Kidney (tissue), 14 donors: ENCODE measurements around the gene CRTAC1. TPM values are rescaled to one million over a fixed set of nuclear protein-coding genes. Genes with fewer than 3 reads are reported as not detected.

ENCODE experiments used
- DNase-seq, 5 donors: peaks; one replicate each; pipeline ENCODE4 v3.0.0-alpha.2; 2013 to 2020
- FAIRE-seq: peaks from 2 replicates; lab custom pipeline; 2012; peaks lifted over from hg19 to GRCh38; lab: Jason Lieb, UNC
- H3K27ac ChIP-seq, 2 donors: one replicate each; pipeline ENCODE4 v1.7.0; 2013; ENCODE audit warnings: low read depth in 2 of 2, low read length in 2 of 2, inconsistent platforms in 1 of 2
- H3K27me3 ChIP-seq: one replicate; pipeline ENCODE4 v1.7.1; 2013; ENCODE audit warnings: low read length, inconsistent platforms; ENCODE audit not compliant: control insufficient read depth, insufficient read depth
- H3K36me3 ChIP-seq, 3 donors: one replicate each; pipeline versions ENCODE4 v1.7.0 to v1.7.1; 2013; ENCODE audit warnings: low read length in 3 of 3, control low read depth in 1 of 3, inconsistent platforms in 1 of 3; ENCODE audit not compliant: insufficient read depth in 3 of 3, control insufficient read depth in 2 of 3
- H3K4me1 ChIP-seq, 3 donors: one replicate each; pipeline versions ENCODE4 v1.7.0 to v1.7.1; 2013; ENCODE audit warnings: low read length in 3 of 3, inconsistent platforms in 1 of 3, low read depth in 1 of 3; ENCODE audit not compliant: control insufficient read depth in 2 of 3, insufficient read depth in 2 of 3
- H3K4me3 ChIP-seq, 3 donors: one replicate each; pipeline versions ENCODE4 v1.7.0 to v1.8.1; 2013; ENCODE audit warnings: low read length in 3 of 3, control low read depth in 1 of 3, inconsistent platforms in 1 of 3
- H3K9ac ChIP-seq, 3 donors: one replicate each; pipeline versions ENCODE4 v1.7.0 to v1.7.1; 2013; ENCODE audit warnings: low read length in 3 of 3, control low read depth in 1 of 3, inconsistent platforms in 1 of 3
- H3K9me3 ChIP-seq, 3 donors: one replicate each; pipeline versions ENCODE4 v1.7.0 to v1.7.1; 2013; ENCODE audit warnings: low read length in 3 of 3, control low read depth in 1 of 3, inconsistent platforms in 1 of 3; ENCODE audit not compliant: control insufficient read depth in 2 of 3, insufficient read depth in 1 of 3
- CTCF ChIP-seq: IDR thresholded peaks from 3 replicates; pipeline ENCODE4 v1.5.1; 2012; ENCODE audit warnings: mild to moderate bottlenecking, moderate library complexity, borderline replicate concordance; ENCODE audit not compliant: insufficient read depth; ENCODE audit errors: extremely low read depth
- intact Hi-C: fragments of 100-400 bp; cut with DNase I; formaldehyde crosslinking; loops from one replicate; pipeline ENCODE4 v1.11.1; 2022
- polyA plus RNA-seq: library from polyadenylated mRNA; stranded (reverse); fragments of 350-450 nt; fragmentation: Illumina TruSeq; extraction: RNeasy Lipid Tissue Mini Kit (QIAGEN cat#74804); gene quantifications from one replicate; pipeline ENCODE4 v1.2.3, GENCODE V29; 2014; ENCODE audit warnings: low read depth, low replicate concordance; ENCODE audit not compliant: insufficient read depth
- total RNA-seq: library from RNA; stranded (reverse); fragmentation: NEBNext Ultra II Directional; extraction: Animal tissue kit (Norgen Biotek cat#: 25700); gene quantifications from one replicate; pipeline ENCODE4 v1.2.1, GENCODE V29; 2021
- donor health status: control.
- donor health status: control.
- donor health status: control.
- donor health status: control.
- donor health status: control.
- donor health status: DM: yes; HTN: yes; CAD: no.
- donor health status: Normal renal cell carcinoma (clear cell type).

CRTAC1 gene
- total and polyA plus RNA-seq, 2 donors from 2014 or later = 6.1 to 7.2 TPM

GRCh38 chr10:97828721-97829120 is 201.7 kb downstream of the CRTAC1 start:
- H3K36me3 ChIP-seq = no peaks in the 10 kb centered on the region
- no peak overlapping the region for H3K9ac ChIP-seq
- no peaks in the 10 kb centered on the region for H3K27me3 ChIP-seq
- intact Hi-C loops = no loop called here
- H3K4me1 ChIP-seq = no peaks in the 10 kb centered on the region
- no peak overlapping the region for H3K27ac ChIP-seq
- FAIRE-seq (no peak), DNase-seq (no peak)
- no peak for TF ChIP-seq CTCF
- H3K9me3 ChIP-seq = no peaks in the 10 kb centered on the region
- H3K4me3 ChIP-seq = no peak overlapping the region

- Histone ChIP-seq H3K9me3 (no peaks in the 10 kb centered on the region), H3K27ac (no peak overlapping the region), H3K9ac (no peak overlapping the region), H3K4me3 (no peak overlapping the region), H3K36me3 (no peaks in the 10 kb centered on the region), H3K27me3 (no peaks in the 10 kb centered on the region), H3K4me1 (no peaks in the 10 kb centered on the region)
- TF ChIP-seq CTCF = no peak
- FAIRE-seq (no peak), DNase-seq (no peak)
- intact Hi-C loops = no loop called here
Observed at GRCh38 chr10:97827702-97828291, 202.6 kb downstream of the CRTAC1 start.

- FAIRE-seq = no peak
- Histone ChIP-seq H3K27ac (no peak overlapping the region), H3K4me3 (no peak overlapping the region), H3K9ac (no peak overlapping the region), H3K9me3 (no peaks in the 10 kb centered on the region), H3K36me3 (no peaks in the 10 kb centered on the region), H3K27me3 (no peaks in the 10 kb centered on the region), H3K4me1 (no peaks in the 10 kb centered on the region)
- no peak for DNase-seq
- intact Hi-C loops = no loop called here
- no peak for TF ChIP-seq CTCF
Observed at GRCh38 chr10:97826892-97827291, 203.5 kb downstream of the CRTAC1 start.
